DND-41 (cell line): ENCODE data around the gene SCAF8.

Experiments
- ATAC-seq: fragments of 200-7000 bp; cut with Tn5 transposase; 3 replicates; pipeline ENCODE4 v1.9.1; 2021; ENCODE audit warnings: low read depth; ENCODE audit not compliant: insufficient read depth
- DNase-seq: peaks from one replicate; pipeline ENCODE4 v3.0.0-alpha.2; 2020
- H2AFZ ChIP-seq: 2 replicates; pipeline ENCODE4 v1.6.0; 2012; ENCODE audit warnings: low read depth, low read length
- H3K27ac ChIP-seq: 2 replicates; pipeline ENCODE4 v1.5.1; 2012; ENCODE audit warnings: low read length, inconsistent platforms
- H3K27me3 ChIP-seq: fragments of 200-600 bp; sonication (generic); 2 replicates; pipeline ENCODE4 v1.6.0; 2012; ENCODE audit warnings: low read length, mild to moderate bottlenecking, inconsistent platforms; ENCODE audit not compliant: insufficient read depth, poor library complexity
- H3K36me3 ChIP-seq: 2 replicates; pipeline ENCODE4 v1.5.1; 2012; ENCODE audit warnings: low read length, inconsistent platforms; ENCODE audit not compliant: insufficient read depth
- H3K4me1 ChIP-seq: 2 replicates; pipeline ENCODE4 v1.5.1; 2012; ENCODE audit warnings: mild to moderate bottlenecking, low read length; ENCODE audit not compliant: insufficient read depth
- H3K4me2 ChIP-seq: 2 replicates; pipeline ENCODE4 v1.6.0; 2012; ENCODE audit warnings: mild to moderate bottlenecking, moderate library complexity, low read length, inconsistent platforms; ENCODE audit not compliant: insufficient read depth
- H3K4me3 ChIP-seq, 2 experiments: fragments of 200-600 bp in 1 of 2; shearing (Covaris generic) in 1 of 2; 2 replicates each; pipeline ENCODE4 v1.5.1; 2012 to 2016; ENCODE audit warnings: inconsistent platforms in 2 of 2, low read length in 2 of 2, mild to moderate bottlenecking in 2 of 2, low read depth in 1 of 2, moderate library complexity in 1 of 2
- H3K79me2 ChIP-seq: 2 replicates; pipeline ENCODE4 v1.6.0; 2012; ENCODE audit warnings: low read length, inconsistent platforms; ENCODE audit not compliant: insufficient read depth
- H3K9ac ChIP-seq: 2 replicates; pipeline ENCODE4 v1.6.0; 2012; ENCODE audit warnings: low read depth, mild to moderate bottlenecking, inconsistent platforms, low read length, moderate library complexity
- H3K9me3 ChIP-seq: 2 replicates; pipeline ENCODE4 v1.5.1; 2012; ENCODE audit warnings: low read length, moderate library complexity, mild to moderate bottlenecking, inconsistent platforms; ENCODE audit not compliant: insufficient read depth, severe bottlenecking
- H4K20me1 ChIP-seq: 2 replicates; pipeline ENCODE4 v1.6.0; 2012; ENCODE audit warnings: low read length; ENCODE audit not compliant: insufficient read depth
- EZH2 ChIP-seq: IDR thresholded peaks from 3 replicates; pipeline ENCODE4 v1.6.1; 2012; ENCODE audit warnings: borderline replicate concordance, low read depth, mild to moderate bottlenecking, moderate library complexity, low read length, inconsistent platforms; ENCODE audit not compliant: severe bottlenecking
- TF ChIP-seq, protein P1 (sequence below): IDR thresholded peaks from 2 replicates; pipeline ENCODE4 v1.5.1; 2012; ENCODE audit warnings: borderline replicate concordance, low read length, moderate library complexity, mild to moderate bottlenecking; ENCODE audit not compliant: poor library complexity, severe bottlenecking; ENCODE audit errors: extremely low read depth

The SCAF8 gene

DNA sequence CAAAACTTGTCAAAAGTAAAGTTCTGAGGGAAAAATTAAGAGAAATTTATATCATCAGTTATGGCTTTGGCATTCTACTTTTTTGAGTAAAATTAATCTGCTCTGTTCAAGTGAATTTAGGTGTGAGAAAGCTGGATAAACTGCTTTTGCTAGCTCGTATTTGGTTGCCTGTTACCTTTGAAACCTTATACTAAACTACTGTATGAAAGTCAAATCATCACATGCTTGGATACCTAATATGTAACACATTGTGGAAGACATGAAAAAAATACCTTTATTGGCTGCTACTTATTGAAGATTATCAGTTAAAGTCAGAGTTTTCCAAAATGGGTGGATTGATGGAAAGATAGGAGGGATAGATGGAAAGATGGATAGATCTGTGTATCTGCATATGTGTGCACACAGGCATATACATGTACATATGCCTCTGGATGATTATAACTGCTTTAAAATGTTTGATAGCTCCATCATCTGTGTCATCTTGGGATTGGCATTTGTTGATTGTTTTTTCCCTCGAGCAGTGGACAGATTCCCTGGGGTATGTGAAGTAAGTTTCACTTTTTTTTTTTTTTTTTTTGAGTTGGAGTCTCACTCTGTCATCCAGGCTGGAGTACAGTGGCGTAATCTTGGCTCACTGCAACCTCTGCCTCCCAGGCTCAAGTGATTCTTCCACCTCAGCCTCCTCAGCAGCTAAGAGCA lies 24.3 kb downstream of the SCAF8 start:
- Histone ChIP-seq H3K4me2 (no peak overlapping the region), H4K20me1 (peaks cover 89% of the 10 kb centered on the region), H3K79me2 (peaks cover 100% of the 10 kb centered on the region), H3K27me3 (no peaks in the 10 kb centered on the region), H3K9me3 (no peaks in the 10 kb centered on the region), H3K36me3 (peaks cover 11% of the 10 kb centered on the region), H3K27ac (no peak overlapping the region), H3K4me1 (no peaks in the 10 kb centered on the region), H3K9ac (no peak overlapping the region), H2AFZ (no peak overlapping the region), H3K4me3 (no peak overlapping the region)
- DNase-seq (no peak), ATAC-seq (no peak)
- TF ChIP-seq, protein P1, sequence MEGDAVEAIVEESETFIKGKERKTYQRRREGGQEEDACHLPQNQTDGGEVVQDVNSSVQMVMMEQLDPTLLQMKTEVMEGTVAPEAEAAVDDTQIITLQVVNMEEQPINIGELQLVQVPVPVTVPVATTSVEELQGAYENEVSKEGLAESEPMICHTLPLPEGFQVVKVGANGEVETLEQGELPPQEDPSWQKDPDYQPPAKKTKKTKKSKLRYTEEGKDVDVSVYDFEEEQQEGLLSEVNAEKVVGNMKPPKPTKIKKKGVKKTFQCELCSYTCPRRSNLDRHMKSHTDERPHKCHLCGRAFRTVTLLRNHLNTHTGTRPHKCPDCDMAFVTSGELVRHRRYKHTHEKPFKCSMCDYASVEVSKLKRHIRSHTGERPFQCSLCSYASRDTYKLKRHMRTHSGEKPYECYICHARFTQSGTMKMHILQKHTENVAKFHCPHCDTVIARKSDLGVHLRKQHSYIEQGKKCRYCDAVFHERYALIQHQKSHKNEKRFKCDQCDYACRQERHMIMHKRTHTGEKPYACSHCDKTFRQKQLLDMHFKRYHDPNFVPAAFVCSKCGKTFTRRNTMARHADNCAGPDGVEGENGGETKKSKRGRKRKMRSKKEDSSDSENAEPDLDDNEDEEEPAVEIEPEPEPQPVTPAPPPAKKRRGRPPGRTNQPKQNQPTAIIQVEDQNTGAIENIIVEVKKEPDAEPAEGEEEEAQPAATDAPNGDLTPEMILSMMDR = no peak
- no peak for TF ChIP-seq EZH2

DNA sequence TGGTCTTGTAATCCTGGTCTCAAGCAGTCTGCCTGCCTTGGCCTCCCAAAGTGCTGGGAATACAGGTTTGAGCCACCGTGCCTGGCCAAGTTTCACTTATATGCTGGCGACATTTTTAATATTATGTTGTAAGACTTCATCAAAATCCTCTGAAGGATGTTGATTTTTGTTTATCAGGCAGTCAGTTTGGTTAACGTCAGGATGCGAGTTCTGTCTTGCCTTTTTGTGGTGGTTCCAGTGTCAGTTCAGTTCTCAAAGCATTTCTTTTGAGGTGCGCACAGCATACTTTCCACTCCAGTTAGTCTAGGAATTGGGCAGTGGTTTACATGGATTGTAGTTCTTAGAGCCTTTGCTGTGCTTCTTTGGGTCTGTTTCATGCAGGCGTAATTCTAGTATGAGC lies 24.9 kb downstream of the SCAF8 start:
- H3K4me1 ChIP-seq = no peaks in the 10 kb centered on the region
- H3K9ac ChIP-seq = no peak overlapping the region
- H3K4me3 ChIP-seq = no peak overlapping the region
- no peaks in the 10 kb centered on the region for H3K27me3 ChIP-seq
- no peak overlapping the region for H3K27ac ChIP-seq
- no peak overlapping the region for H2AFZ ChIP-seq
- no peak overlapping the region for H3K4me2 ChIP-seq
- no peak for TF ChIP-seq EZH2
- TF ChIP-seq, protein P1 = no peak
- no peaks in the 10 kb centered on the region for H3K9me3 ChIP-seq
- peaks cover 88% of the 10 kb centered on the region for H4K20me1 ChIP-seq
- peaks cover 100% of the 10 kb centered on the region for H3K79me2 ChIP-seq
- no peak for DNase-seq
- no peak for ATAC-seq
- H3K36me3 ChIP-seq = peaks cover 11% of the 10 kb centered on the region

DNA sequence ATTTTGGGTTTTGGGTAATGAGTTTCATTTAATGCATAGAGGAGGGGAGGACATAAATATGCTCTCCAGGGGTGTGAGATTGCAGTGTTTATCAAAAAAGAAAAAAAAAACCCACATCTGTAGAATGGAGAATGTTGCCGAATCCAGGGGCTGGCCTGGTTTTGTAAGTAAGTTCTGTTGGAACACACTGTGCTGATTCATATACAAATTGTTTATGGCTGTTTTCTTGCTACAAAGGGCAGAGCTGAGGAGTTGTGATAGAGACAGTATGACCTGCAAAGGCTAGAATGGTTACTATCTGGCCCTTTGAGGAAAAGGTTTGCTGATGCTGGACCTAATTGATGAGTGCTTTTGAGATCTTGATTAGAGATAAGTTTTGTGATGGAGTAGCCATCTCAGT lies 30.4 kb downstream of the SCAF8 start:
- H3K4me1 ChIP-seq = no peaks in the 10 kb centered on the region
- H3K9me3 ChIP-seq = no peaks in the 10 kb centered on the region
- no peak for DNase-seq
- no peak for TF ChIP-seq EZH2
- TF ChIP-seq, protein P1 = no peak
- no peak overlapping the region for H2AFZ ChIP-seq
- no peak overlapping the region for H3K27ac ChIP-seq
- H3K9ac ChIP-seq = no peak overlapping the region
- no peak for ATAC-seq
- no peak overlapping the region for H3K4me3 ChIP-seq
- peaks cover 90% of the 10 kb centered on the region for H4K20me1 ChIP-seq
- H3K36me3 ChIP-seq = peaks cover 8% of the 10 kb centered on the region
- H3K79me2 ChIP-seq = peaks cover 100% of the 10 kb centered on the region
- H3K27me3 ChIP-seq = no peaks in the 10 kb centered on the region
- no peak overlapping the region for H3K4me2 ChIP-seq
